Liver (tissue), 9 donors: ENCODE results near the gene LPAR1. TPM values are rescaled to one million over a fixed set of nuclear protein-coding genes. Genes with fewer than 3 reads are reported as not detected.

Experiments
- DNase-seq: peaks from one replicate; pipeline ENCODE4 v3.0.0-alpha.2; 2017; ENCODE audit warnings: low spot score
- H3K27ac ChIP-seq, 2 donors: one replicate each; pipeline ENCODE4 v1.7.0; 2013; ENCODE audit warnings: inconsistent platforms in 2 of 2, low read length in 2 of 2, control low read depth in 1 of 2, low read depth in 1 of 2, mild to moderate bottlenecking in 1 of 2
- H3K27me3 ChIP-seq, 4 donors: one replicate each; pipeline versions ENCODE4 v1.6.1 to v1.7.0; 2013; ENCODE audit warnings: low read length in 3 of 4, inconsistent platforms in 1 of 4, mild to moderate bottlenecking in 1 of 4, moderate library complexity in 1 of 4; ENCODE audit not compliant: control insufficient read depth in 4 of 4, insufficient read depth in 4 of 4
- H3K36me3 ChIP-seq, 4 donors: one replicate each; pipeline versions ENCODE4 v1.6.1 to v1.7.0; 2013; ENCODE audit warnings: low read length in 3 of 4, mild to moderate bottlenecking in 3 of 4, low read depth in 1 of 4, moderate library complexity in 1 of 4; ENCODE audit not compliant: control insufficient read depth in 4 of 4, insufficient read depth in 3 of 4
- H3K4me1 ChIP-seq, 4 donors: one replicate each; pipeline versions ENCODE4 v1.6.1 to v1.7.0; 2013; ENCODE audit warnings: low read length in 3 of 4, mild to moderate bottlenecking in 3 of 4, moderate library complexity in 1 of 4; ENCODE audit not compliant: control insufficient read depth in 4 of 4, insufficient read depth in 4 of 4
- H3K4me3 ChIP-seq, 3 donors: one replicate each; pipeline versions ENCODE4 v1.6.1 to v1.7.0; 2013; ENCODE audit warnings: low read length in 3 of 3, control low read depth in 1 of 3, low read depth in 1 of 3, mild to moderate bottlenecking in 1 of 3
- H3K9ac ChIP-seq, 2 donors: one replicate each; pipeline ENCODE4 v1.7.0; 2013; ENCODE audit warnings: low read length in 2 of 2, mild to moderate bottlenecking in 2 of 2, moderate library complexity in 2 of 2, control low read depth in 1 of 2, low read depth in 1 of 2
- H3K9me3 ChIP-seq, 4 donors: one replicate each; pipeline versions ENCODE4 v1.6.1 to v1.7.0; 2013; ENCODE audit warnings: low read length in 3 of 4; ENCODE audit not compliant: control insufficient read depth in 4 of 4
- ATF3 ChIP-seq: IDR thresholded peaks from 2 replicates; pipeline ENCODE4 v1.6.1; 2016; ENCODE audit warnings: antibody characterized with exemption
- FOXA1 ChIP-seq: IDR thresholded peaks from 2 replicates; pipeline ENCODE4 v1.6.1; 2016; ENCODE audit warnings: antibody characterized with exemption
- GABPA ChIP-seq, 2 donors: IDR thresholded peaks in 1 of 2; conservative IDR thresholded peaks in 1 of 2; 2 replicates each; pipeline ENCODE4 v1.6.1; 2016; ENCODE audit warnings: antibody characterized with exemption in 2 of 2, mild to moderate bottlenecking in 1 of 2, moderate library complexity in 1 of 2
- HNF4A ChIP-seq, 2 donors: conservative IDR thresholded peaks; 2 replicates each; pipeline ENCODE4 v1.6.1; 2016; ENCODE audit warnings: antibody characterized with exemption in 2 of 2, mild to moderate bottlenecking in 2 of 2
- HNF4G ChIP-seq: IDR thresholded peaks from 2 replicates; pipeline ENCODE4 v1.6.1; 2016; ENCODE audit warnings: antibody characterized with exemption
- RAD21 ChIP-seq, 2 donors: IDR thresholded peaks; 2 replicates each; pipeline ENCODE4 v1.6.1; 2016; ENCODE audit warnings: antibody characterized with exemption in 2 of 2, mild to moderate bottlenecking in 2 of 2
- REST ChIP-seq: IDR thresholded peaks from 2 replicates; pipeline ENCODE4 v1.6.1; 2016; ENCODE audit warnings: antibody characterized with exemption, mild to moderate bottlenecking
- RXRA ChIP-seq, 2 donors: IDR thresholded peaks; 2 replicates each; pipeline ENCODE4 v1.6.1; 2017 to 2018; ENCODE audit warnings: antibody characterized with exemption in 2 of 2, mild to moderate bottlenecking in 1 of 2
- TAF1 ChIP-seq: conservative IDR thresholded peaks from 2 replicates; pipeline ENCODE4 v1.6.1; 2016; ENCODE audit warnings: antibody characterized with exemption, mild to moderate bottlenecking
- YY1 ChIP-seq: IDR thresholded peaks from 2 replicates; pipeline ENCODE4 v1.6.1; 2016; ENCODE audit warnings: antibody characterized with exemption, mild to moderate bottlenecking
- WGBS: extraction: QIAGEN DNeasy Blood & Tissue Kit; methylation state at CpG from one replicate; pipeline ENCODE4 v1.1.7; 2013; 5-methylcytosine and 5-hydroxymethylcytosine counted together
- polyA plus RNA-seq, 2 donors: library from polyadenylated mRNA; stranded (reverse) in 1 of 2; unstranded in 1 of 2; fragments of 200-250 nt in 1 of 2; fragments of >200 nt in 1 of 2; fragmentation: Nextera tagmentation in 1 of 2; extraction: Ambion mirVana in 1 of 2; gene quantifications; one replicate each; pipeline versions ENCODE4 v1.2.1 to v1.2.3, GENCODE V29; 2013 to 2015
- total RNA-seq, 2 donors: library from RNA; depleted of rRNA; stranded (reverse); fragments of >200 nt; gene quantifications; one replicate each; pipeline ENCODE4 v1.2.3, GENCODE V29; 2014
- TF ChIP-seq, protein P1 (sequence below): IDR thresholded peaks from 2 replicates; pipeline ENCODE4 v1.6.1; 2016; ENCODE audit warnings: antibody characterized with exemption
- TF ChIP-seq, protein P2 (sequence below): fragments of 150-350 bp; IDR thresholded peaks from 2 replicates; pipeline ENCODE4 v1.5.1; 2017; ENCODE audit warnings: improper control_type of control experiment, low read depth, low read length; ENCODE audit not compliant: missing input control
- donor health status: healthy.
- donor health status: healthy.
- donor health status: healthy.
- donor health status: healthy.
- donor health status: healthy.

The LPAR1 gene
- total and polyA plus RNA-seq, 4 donors: 0.51 to 3.6 (median 1.1) TPM

DNA sequence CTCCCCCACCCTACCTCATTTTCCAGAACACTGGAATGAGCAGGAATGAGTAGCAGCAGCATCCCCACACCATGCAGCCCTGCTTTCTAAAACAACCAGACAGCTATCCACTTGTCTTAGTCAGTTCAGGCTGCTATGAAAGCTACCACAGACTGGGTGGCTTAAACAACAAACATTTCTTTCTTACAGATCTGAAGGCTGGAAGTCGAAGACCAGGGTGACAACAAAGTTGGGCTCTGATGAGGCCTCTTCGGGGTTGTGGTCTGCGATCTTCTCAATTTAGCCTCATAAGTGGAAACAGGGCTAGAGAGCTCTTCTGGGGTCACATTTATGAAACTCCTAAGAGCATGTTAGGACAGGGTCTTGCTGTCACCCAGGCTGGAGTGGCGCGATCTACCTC is 38.9 kb downstream of the LPAR1 start:
- WGBS: 94% methylated on average over 5 of the region's 5 CpGs
- DNase-seq: no peak
- Histone ChIP-seq H3K4me1 (no peaks in the 10 kb centered on the region), H3K27me3 (no peaks in the 10 kb centered on the region), H3K27ac (no peak overlapping the region), H3K9ac (no peak overlapping the region), H3K36me3 (no peaks in the 10 kb centered on the region), H3K9me3 (no peaks in the 10 kb centered on the region), H3K4me3 (no peak overlapping the region)
- TF ChIP-seq HNF4A (conservative IDR thresholded peaks at IDR 0.05): no peak
- no peak for TF ChIP-seq FOXA1
- TF ChIP-seq RXRA (IDR thresholded peaks at IDR 0.05): no peak
- TF ChIP-seq HNF4G: no peak
- no peak for TF ChIP-seq GABPA (IDR thresholded peaks at IDR 0.05 in 1 of 2, conservative IDR thresholded peaks at IDR 0.05 in 1 of 2)
- no peak for TF ChIP-seq REST
- TF ChIP-seq, protein P1, sequence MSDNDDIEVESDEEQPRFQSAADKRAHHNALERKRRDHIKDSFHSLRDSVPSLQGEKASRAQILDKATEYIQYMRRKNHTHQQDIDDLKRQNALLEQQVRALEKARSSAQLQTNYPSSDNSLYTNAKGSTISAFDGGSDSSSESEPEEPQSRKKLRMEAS: no peak
- TF ChIP-seq, protein P2, sequence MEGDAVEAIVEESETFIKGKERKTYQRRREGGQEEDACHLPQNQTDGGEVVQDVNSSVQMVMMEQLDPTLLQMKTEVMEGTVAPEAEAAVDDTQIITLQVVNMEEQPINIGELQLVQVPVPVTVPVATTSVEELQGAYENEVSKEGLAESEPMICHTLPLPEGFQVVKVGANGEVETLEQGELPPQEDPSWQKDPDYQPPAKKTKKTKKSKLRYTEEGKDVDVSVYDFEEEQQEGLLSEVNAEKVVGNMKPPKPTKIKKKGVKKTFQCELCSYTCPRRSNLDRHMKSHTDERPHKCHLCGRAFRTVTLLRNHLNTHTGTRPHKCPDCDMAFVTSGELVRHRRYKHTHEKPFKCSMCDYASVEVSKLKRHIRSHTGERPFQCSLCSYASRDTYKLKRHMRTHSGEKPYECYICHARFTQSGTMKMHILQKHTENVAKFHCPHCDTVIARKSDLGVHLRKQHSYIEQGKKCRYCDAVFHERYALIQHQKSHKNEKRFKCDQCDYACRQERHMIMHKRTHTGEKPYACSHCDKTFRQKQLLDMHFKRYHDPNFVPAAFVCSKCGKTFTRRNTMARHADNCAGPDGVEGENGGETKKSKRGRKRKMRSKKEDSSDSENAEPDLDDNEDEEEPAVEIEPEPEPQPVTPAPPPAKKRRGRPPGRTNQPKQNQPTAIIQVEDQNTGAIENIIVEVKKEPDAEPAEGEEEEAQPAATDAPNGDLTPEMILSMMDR: no peak
- no peak for TF ChIP-seq YY1
- no peak for TF ChIP-seq ATF3

- Histone ChIP-seq H3K27me3 (no peaks in the 10 kb centered on the region), H3K36me3 (no peaks in the 10 kb centered on the region), H3K9ac (no peak overlapping the region), H3K9me3 (no peaks in the 10 kb centered on the region), H3K4me3 (no peak overlapping the region), H3K27ac (no peak overlapping the region), H3K4me1 (no peaks in the 10 kb centered on the region)
- 92% methylated on average over 1 of the region's 1 CpG for WGBS
- DNase-seq: no peak
- no peak for TF ChIP-seq RAD21 (IDR thresholded peaks at IDR 0.05)
- no peak for TF ChIP-seq YY1
- no peak for TF ChIP-seq GABPA (IDR thresholded peaks at IDR 0.05 in 1 of 2, conservative IDR thresholded peaks at IDR 0.05 in 1 of 2)
- TF ChIP-seq HNF4G: no peak
- TF ChIP-seq, protein P2: no peak
- no peak for TF ChIP-seq RXRA (IDR thresholded peaks at IDR 0.05)
- no peak for TF ChIP-seq TAF1
These were observed 40.4 kb downstream of the LPAR1 start for GRCh38 chr9:110997847-110998246.
